Liver (tissue), 3 donors: ENCODE data around the gene DEK.

Experiments used
- GABPA ChIP-seq, 2 donors: IDR thresholded peaks in 1 of 2; conservative IDR thresholded peaks in 1 of 2; 2 replicates each; pipeline ENCODE4 v1.6.1; 2016; ENCODE audit warnings: antibody characterized with exemption in 2 of 2, mild to moderate bottlenecking in 1 of 2, moderate library complexity in 1 of 2
- HNF4A ChIP-seq, 2 donors: conservative IDR thresholded peaks; 2 replicates each; pipeline ENCODE4 v1.6.1; 2016; ENCODE audit warnings: antibody characterized with exemption in 2 of 2, mild to moderate bottlenecking in 2 of 2
- RAD21 ChIP-seq, 2 donors: IDR thresholded peaks; 2 replicates each; pipeline ENCODE4 v1.6.1; 2016; ENCODE audit warnings: antibody characterized with exemption in 2 of 2, mild to moderate bottlenecking in 2 of 2
- SP1 ChIP-seq: IDR thresholded peaks from 2 replicates; pipeline ENCODE4 v1.6.1; 2018; ENCODE audit warnings: antibody characterized with exemption, mild to moderate bottlenecking
- YY1 ChIP-seq: IDR thresholded peaks from 2 replicates; pipeline ENCODE4 v1.6.1; 2016; ENCODE audit warnings: antibody characterized with exemption, mild to moderate bottlenecking
- TF ChIP-seq, protein P1 (sequence below): fragments of 150-350 bp; IDR thresholded peaks from 2 replicates; pipeline ENCODE4 v1.5.1; 2017; ENCODE audit warnings: improper control_type of control experiment, low read depth, low read length; ENCODE audit not compliant: missing input control
- TF ChIP-seq, protein P2 (sequence below): IDR thresholded peaks from 2 replicates; pipeline ENCODE4 v1.6.1; 2016; ENCODE audit warnings: antibody characterized with exemption, mild to moderate bottlenecking
- TF ChIP-seq, protein P3 (sequence below): IDR thresholded peaks from 2 replicates; pipeline ENCODE4 v1.6.1; 2016; ENCODE audit warnings: antibody characterized with exemption
- donor health status: healthy.
- donor health status: healthy.

DNA sequence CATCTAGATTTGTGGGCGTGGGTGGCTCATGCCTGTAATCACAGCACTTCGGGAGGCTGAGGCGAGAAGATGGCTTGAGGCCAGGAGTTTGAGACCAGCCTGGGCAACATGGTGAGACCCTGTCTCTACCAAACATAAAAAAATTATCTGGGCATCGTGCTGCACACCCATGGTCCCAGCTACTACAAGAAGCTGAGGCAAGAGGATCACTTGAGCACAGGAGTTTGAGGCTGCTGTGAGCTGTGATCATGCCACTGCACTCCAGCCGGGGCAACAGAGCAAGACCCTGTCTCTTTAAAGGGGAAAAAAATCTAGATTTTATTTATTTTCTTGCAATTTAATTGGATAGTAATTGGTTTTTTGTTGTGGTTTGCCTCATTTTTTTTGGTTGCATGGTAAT is 53.6 kb downstream of the DEK start:
- TF ChIP-seq, protein P1, sequence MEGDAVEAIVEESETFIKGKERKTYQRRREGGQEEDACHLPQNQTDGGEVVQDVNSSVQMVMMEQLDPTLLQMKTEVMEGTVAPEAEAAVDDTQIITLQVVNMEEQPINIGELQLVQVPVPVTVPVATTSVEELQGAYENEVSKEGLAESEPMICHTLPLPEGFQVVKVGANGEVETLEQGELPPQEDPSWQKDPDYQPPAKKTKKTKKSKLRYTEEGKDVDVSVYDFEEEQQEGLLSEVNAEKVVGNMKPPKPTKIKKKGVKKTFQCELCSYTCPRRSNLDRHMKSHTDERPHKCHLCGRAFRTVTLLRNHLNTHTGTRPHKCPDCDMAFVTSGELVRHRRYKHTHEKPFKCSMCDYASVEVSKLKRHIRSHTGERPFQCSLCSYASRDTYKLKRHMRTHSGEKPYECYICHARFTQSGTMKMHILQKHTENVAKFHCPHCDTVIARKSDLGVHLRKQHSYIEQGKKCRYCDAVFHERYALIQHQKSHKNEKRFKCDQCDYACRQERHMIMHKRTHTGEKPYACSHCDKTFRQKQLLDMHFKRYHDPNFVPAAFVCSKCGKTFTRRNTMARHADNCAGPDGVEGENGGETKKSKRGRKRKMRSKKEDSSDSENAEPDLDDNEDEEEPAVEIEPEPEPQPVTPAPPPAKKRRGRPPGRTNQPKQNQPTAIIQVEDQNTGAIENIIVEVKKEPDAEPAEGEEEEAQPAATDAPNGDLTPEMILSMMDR: no peak
- TF ChIP-seq RAD21 (IDR thresholded peaks at IDR 0.05): no peak
- TF ChIP-seq GABPA (IDR thresholded peaks at IDR 0.05 in 1 of 2, conservative IDR thresholded peaks at IDR 0.05 in 1 of 2): no peak
- TF ChIP-seq, protein P2, sequence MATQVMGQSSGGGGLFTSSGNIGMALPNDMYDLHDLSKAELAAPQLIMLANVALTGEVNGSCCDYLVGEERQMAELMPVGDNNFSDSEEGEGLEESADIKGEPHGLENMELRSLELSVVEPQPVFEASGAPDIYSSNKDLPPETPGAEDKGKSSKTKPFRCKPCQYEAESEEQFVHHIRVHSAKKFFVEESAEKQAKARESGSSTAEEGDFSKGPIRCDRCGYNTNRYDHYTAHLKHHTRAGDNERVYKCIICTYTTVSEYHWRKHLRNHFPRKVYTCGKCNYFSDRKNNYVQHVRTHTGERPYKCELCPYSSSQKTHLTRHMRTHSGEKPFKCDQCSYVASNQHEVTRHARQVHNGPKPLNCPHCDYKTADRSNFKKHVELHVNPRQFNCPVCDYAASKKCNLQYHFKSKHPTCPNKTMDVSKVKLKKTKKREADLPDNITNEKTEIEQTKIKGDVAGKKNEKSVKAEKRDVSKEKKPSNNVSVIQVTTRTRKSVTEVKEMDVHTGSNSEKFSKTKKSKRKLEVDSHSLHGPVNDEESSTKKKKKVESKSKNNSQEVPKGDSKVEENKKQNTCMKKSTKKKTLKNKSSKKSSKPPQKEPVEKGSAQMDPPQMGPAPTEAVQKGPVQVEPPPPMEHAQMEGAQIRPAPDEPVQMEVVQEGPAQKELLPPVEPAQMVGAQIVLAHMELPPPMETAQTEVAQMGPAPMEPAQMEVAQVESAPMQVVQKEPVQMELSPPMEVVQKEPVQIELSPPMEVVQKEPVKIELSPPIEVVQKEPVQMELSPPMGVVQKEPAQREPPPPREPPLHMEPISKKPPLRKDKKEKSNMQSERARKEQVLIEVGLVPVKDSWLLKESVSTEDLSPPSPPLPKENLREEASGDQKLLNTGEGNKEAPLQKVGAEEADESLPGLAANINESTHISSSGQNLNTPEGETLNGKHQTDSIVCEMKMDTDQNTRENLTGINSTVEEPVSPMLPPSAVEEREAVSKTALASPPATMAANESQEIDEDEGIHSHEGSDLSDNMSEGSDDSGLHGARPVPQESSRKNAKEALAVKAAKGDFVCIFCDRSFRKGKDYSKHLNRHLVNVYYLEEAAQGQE: no peak
- TF ChIP-seq SP1: no peak
- TF ChIP-seq HNF4A (conservative IDR thresholded peaks at IDR 0.05): no peak
- TF ChIP-seq, protein P3, sequence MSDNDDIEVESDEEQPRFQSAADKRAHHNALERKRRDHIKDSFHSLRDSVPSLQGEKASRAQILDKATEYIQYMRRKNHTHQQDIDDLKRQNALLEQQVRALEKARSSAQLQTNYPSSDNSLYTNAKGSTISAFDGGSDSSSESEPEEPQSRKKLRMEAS: no peak
- no peak for TF ChIP-seq YY1
